NCI-H748 (cell line): ENCODE measurements around the gene ARF3.

Experiments used
- DNase-seq: peaks from one replicate; lab custom pipeline; 2025; ENCODE audit not compliant: unreplicated experiment; lab: John Stamatoyannopoulos, UW

ARF3 gene

GRCh38 chr12:48968467-48968866, 11.2 kb upstream of the ARF3 start:
- no peak for DNase-seq

- no peak for DNase-seq
These were observed 10.7 kb upstream of the ARF3 start for GRCh38 chr12:48967991-48968390.

- DNase-seq: no peak
These were observed 9.0 kb upstream of the ARF3 start for GRCh38 chr12:48966177-48966895.

GRCh38 chr12:48965298-48965838, 8.1 kb upstream of the ARF3 start:
- DNase-seq: no peak

GRCh38 chr12:48961801-48962200, 4.5 kb upstream of the ARF3 start:
- DNase-seq: no peak

- no peak for DNase-seq
These were observed 4.0 kb upstream of the ARF3 start for GRCh38 chr12:48961331-48961730.

GRCh38 chr12:48960834-48961233, 3.5 kb upstream of the ARF3 start:
- DNase-seq: no peak

GRCh38 chr12:48958049-48958388, 732 bp upstream of the ARF3 start:
- no peak for DNase-seq

GRCh38 chr12:48956279-48957140, 777 bp downstream of the ARF3 start:
- DNase-seq: peak; percentile 92

- DNase-seq: no peak
These were observed 2.3 kb downstream of the ARF3 start for GRCh38 chr12:48954841-48955501.

- no peak for DNase-seq
These were observed 3.2 kb downstream of the ARF3 start for GRCh38 chr12:48954061-48954460.

- no peak for DNase-seq
These were observed 4.6 kb downstream of the ARF3 start for GRCh38 chr12:48952691-48953090.

GRCh38 chr12:48947727-48948126, 9.6 kb downstream of the ARF3 start:
- no peak for DNase-seq

GRCh38 chr12:48946943-48947342, 10.3 kb downstream of the ARF3 start:
- no peak for DNase-seq

- DNase-seq: peak; percentile 38
These were observed 11.1 kb downstream of the ARF3 start for GRCh38 chr12:48946205-48946604.

- DNase-seq: no peak
These were observed 14.1 kb downstream of the ARF3 start for GRCh38 chr12:48943221-48943620.

GRCh38 chr12:48940181-48940580, 17.1 kb downstream of the ARF3 start:
- DNase-seq: no peak

GRCh38 chr12:48938805-48939204, 18.5 kb downstream of the ARF3 start:
- no peak for DNase-seq

GRCh38 chr12:48937170-48937569, 20.1 kb downstream of the ARF3 start:
- DNase-seq: no peak

GRCh38 chr12:48936379-48936979, 20.8 kb downstream of the ARF3 start:
- peak; percentile 57 for DNase-seq

- peak; percentile 17 for DNase-seq
These were observed 23.0 kb downstream of the ARF3 start for GRCh38 chr12:48934312-48934706.
